GM13977 (cell line): ENCODE data around the gene SBF1.

Experiments used
- DNase-seq: peaks from one replicate; pipeline ENCODE4 v3.0.0; 2012; ENCODE audit warnings: low spot score
- CTCF ChIP-seq: IDR thresholded peaks from 2 replicates; pipeline ENCODE4 v1.5.1; 2012; ENCODE audit warnings: mild to moderate bottlenecking, control low read depth; ENCODE audit not compliant: insufficient read depth; ENCODE audit errors: extremely low read depth, missing control alignments
- in situ Hi-C: fragments of 300-500 bp; cut with MboI; formaldehyde crosslinking; loops from one replicate; pipeline ENCODE4 v1.12.0; 2022; ENCODE audit warnings: low sequenced_read_pairs, low pct_unique_long_range_greater_than_20kb, mixed read lengths, inconsistent platforms; ENCODE audit not compliant: unreplicated experiment

SBF1 gene

GRCh38 chr22:50471197-50471847 lies 3.5 kb downstream of the SBF1 start:
- no peak for TF ChIP-seq CTCF

GRCh38 chr22:50470491-50470890 lies 4.3 kb downstream of the SBF1 start:
- no peak for TF ChIP-seq CTCF
- DNase-seq: no peak
- in situ Hi-C loops: no loop called here

More at GRCh38 chr22:50471197-50471847, 3.5 kb downstream of the SBF1 start:
- in situ Hi-C loops: no loop called here
- no peak for DNase-seq

GRCh38 chr22:50469377-50470305 lies 5.2 kb downstream of the SBF1 start:
- in situ Hi-C loops: no loop called here
- TF ChIP-seq CTCF: no peak
- DNase-seq: peak; percentile 95

- TF ChIP-seq CTCF: no peak
- no peak for DNase-seq
- in situ Hi-C loops: no loop called here
These were observed 6.2 kb downstream of the SBF1 start for GRCh38 chr22:50468626-50469025.

GRCh38 chr22:50467773-50468440 lies 6.9 kb downstream of the SBF1 start:
- no peak for DNase-seq
- no peak for TF ChIP-seq CTCF
- in situ Hi-C loops: no loop called here

- in situ Hi-C loops: no loop called here
- DNase-seq: no peak
These were observed 7.5 kb downstream of the SBF1 start for GRCh38 chr22:50467341-50467740.

More at GRCh38 chr22:50467341-50467740, 7.5 kb downstream of the SBF1 start:
- TF ChIP-seq CTCF: no peak
